Motor neuron (in vitro differentiated cells): Measurements from ENCODE around the gene MELK. TPM values are rescaled to one million over a fixed set of nuclear protein-coding genes. Genes with fewer than 3 reads are reported as not detected.
A peak's percentile ranks its signal among the peaks of the same experiment; 100 is the strongest.

Source experiments
- ATAC-seq, 8 experiments: fragments of 200-7000 bp; cut with Tn5 transposase; replicated peaks in 6 of 8; 2 replicates each; pipeline ENCODE4 v1.8.0; 2021; ENCODE audit warnings: mild to moderate bottlenecking in 8 of 8, moderate library complexity in 8 of 8
- H3K27ac ChIP-seq, 2 donors: fragments of 250-450 bp; sonication (Bioruptor Pico); 2 replicates each; pipeline ENCODE4 v1.9.0; 2021; ENCODE audit warnings: antibody characterized with exemption in 2 of 2, mild to moderate bottlenecking in 2 of 2, moderate library complexity in 1 of 2
- H3K4me1 ChIP-seq, 2 donors: fragments of 250-450 bp; sonication (Bioruptor Pico); replicated peaks in 1 of 2; 2 replicates each; pipeline ENCODE4 v1.6.1; 2021; ENCODE audit warnings: antibody characterized with exemption in 2 of 2, mild to moderate bottlenecking in 2 of 2, moderate library complexity in 1 of 2
- H3K4me3 ChIP-seq, 5 donors: fragments of 250-450 bp; sonication (Bioruptor Pico); 2 replicates each; pipeline ENCODE4 v1.9.0; 2021; ENCODE audit warnings: antibody characterized with exemption in 5 of 5, mild to moderate bottlenecking in 5 of 5, moderate library complexity in 4 of 5
- WGBS, 10 experiments: fragments of 450-650 bp; shearing (Covaris generic); methylation state at CpG; one replicate each; pipeline ENCODE4 v1.0.0; 2022; 5-methylcytosine and 5-hydroxymethylcytosine counted together
- in situ Hi-C, 9 experiments: fragments of 400-800 bp; cut with MboI; loops; one replicate each; pipeline ENCODE4 v1.15.0; 2021; ENCODE audit warnings: low sequenced_read_pairs in 9 of 9, low pct_unique_long_range_greater_than_20kb in 2 of 9; ENCODE audit not compliant: unreplicated experiment in 9 of 9
- total RNA-seq, 8 experiments: library from RNA; unstranded; fragments of 300-600 nt; gene quantifications; 2 replicates each; pipeline versions ENCODE4 v1.2.3 to v1.2.4, GENCODE V29; 2022

The MELK gene
- total RNA-seq, 8 experiments from 2014 or later, result 0.25 to 23.5 (median 1.6) TPM

- ATAC-seq, result no peak
- Histone ChIP-seq H3K27ac (no peak overlapping the region), H3K4me3 (no peak overlapping the region), H3K4me1 (no peaks in the 10 kb centered on the region)
- 0 to 100% (median 100%) methylated on average over 1 of the region's 1 CpG; no CpG with 5 or more reads in 3 of the 10 experiments for WGBS, 10 experiments
- in situ Hi-C loops, result no loop called here
Measured at GRCh38 chr9:36590231-36590630, 17.5 kb downstream of the MELK start.

- no peak overlapping the region for H3K4me3 ChIP-seq
- peak in 3 of 8 experiments; percentile 23 to 75 (median 62) for ATAC-seq
- WGBS, 10 experiments, result 58 to 100% (median 91%) methylated on average over 1 to 4 of the region's 4 CpGs; no CpG with 5 or more reads in 1 of the 10 experiments
- H3K27ac ChIP-seq, result no peak overlapping the region
- in situ Hi-C loops, result no loop called here
- no peaks in the 10 kb centered on the region for H3K4me1 ChIP-seq
Measured at GRCh38 chr9:36592801-36593583, 20.3 kb downstream of the MELK start.

- ATAC-seq, result no peak
- Histone ChIP-seq H3K4me3 (no peak overlapping the region), H3K27ac (no peak overlapping the region), H3K4me1 (no peaks in the 10 kb centered on the region)
- in situ Hi-C loops, result no loop called here
- WGBS, 10 experiments, result 57 to 100% (median 92%) methylated on average over 1 to 3 of the region's 3 CpGs; no CpG with 5 or more reads in 1 of the 10 experiments
Measured at GRCh38 chr9:36594213-36594612, 21.5 kb downstream of the MELK start.

- Histone ChIP-seq H3K27ac (no peak overlapping the region), H3K4me1 (no peaks in the 10 kb centered on the region), H3K4me3 (no peak overlapping the region)
- in situ Hi-C loops, result no loop called here
- 38 to 100% (median 88%) methylated on average over 1 to 2 of the region's 2 CpGs; no CpG with 5 or more reads in 1 of the 10 experiments for WGBS, 10 experiments
- ATAC-seq, result peak in 4 of 8 experiments; percentile 30 to 92 (median 92)
Measured at GRCh38 chr9:36597412-36598178, 24.9 kb downstream of the MELK start.

- WGBS, 10 experiments, result 60 to 100% (median 88%) methylated on average over 1 of the region's 1 CpG; no CpG with 5 or more reads in 7 of the 10 experiments
- ATAC-seq, result peak in 4 of 8 experiments; percentile 18 to 57 (median 26)
- Histone ChIP-seq H3K27ac (no peak overlapping the region), H3K4me3 (no peak overlapping the region), H3K4me1 (no peaks in the 10 kb centered on the region)
- in situ Hi-C loops, result no loop called here
Measured at GRCh38 chr9:36598273-36598672, 25.6 kb downstream of the MELK start.

GRCh38 chr9:36603006-36603405, 30.3 kb downstream of the MELK start:
- no peak overlapping the region for H3K27ac ChIP-seq
- H3K4me3 ChIP-seq, result no peak overlapping the region
- in situ Hi-C loops, result no loop called here
- peak in 2 of 8 experiments; percentile 81 to 83 for ATAC-seq
- H3K4me1 ChIP-seq, result no peaks in the 10 kb centered on the region
- 23 to 100% (median 91%) methylated on average over 2 to 3 of the region's 3 CpGs for WGBS, 10 experiments

GRCh38 chr9:36609306-36609705, 36.6 kb downstream of the MELK start:
- in situ Hi-C loops, result no loop called here
- H3K27ac ChIP-seq, result no peak overlapping the region
- no peaks in the 10 kb centered on the region for H3K4me1 ChIP-seq
- no peak for ATAC-seq
- WGBS, 10 experiments, result 0 to 100% (median 100%) methylated on average over 1 to 2 of the region's 2 CpGs; no CpG with 5 or more reads in 3 of the 10 experiments
- no peak overlapping the region for H3K4me3 ChIP-seq

DNA sequence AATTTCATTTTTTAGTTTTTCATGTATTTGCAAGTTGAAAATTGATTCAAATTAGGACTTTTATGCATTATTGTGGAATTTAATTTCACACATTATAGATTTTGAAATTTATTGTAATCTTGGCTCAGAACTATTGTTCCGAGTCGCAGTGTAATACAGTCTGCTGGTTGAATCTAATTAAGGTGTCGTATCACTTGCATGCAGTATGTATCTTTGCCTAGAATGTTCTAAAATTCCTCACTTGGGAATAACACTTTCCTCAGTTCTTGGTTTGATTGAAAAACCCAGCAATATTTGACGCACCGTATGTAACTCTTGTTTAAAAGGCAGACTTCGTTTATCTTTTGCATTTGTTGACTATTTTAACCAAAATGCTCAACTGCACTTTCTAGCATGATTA, 49.4 kb downstream of the MELK start:
- Histone ChIP-seq H3K27ac (no peak overlapping the region), H3K4me3 (no peak overlapping the region), H3K4me1 (no peaks in the 10 kb centered on the region)
- ATAC-seq, result no peak
- WGBS, 10 experiments, result 79 to 100% (median 94%) methylated on average over 2 to 6 of the region's 6 CpGs
- in situ Hi-C loops, result no loop called here

GRCh38 chr9:36623280-36623679, 50.6 kb downstream of the MELK start:
- H3K27ac ChIP-seq, result no peak overlapping the region
- H3K4me1 ChIP-seq, result no peaks in the 10 kb centered on the region
- WGBS, 10 experiments, result 70 to 100% (median 97%) methylated on average over 1 to 3 of the region's 3 CpGs; no CpG with 5 or more reads in 4 of the 10 experiments
- no peak overlapping the region for H3K4me3 ChIP-seq
- ATAC-seq, result peak in 1 of 8 experiments; percentile 30
- in situ Hi-C loops, result no loop called here

DNA sequence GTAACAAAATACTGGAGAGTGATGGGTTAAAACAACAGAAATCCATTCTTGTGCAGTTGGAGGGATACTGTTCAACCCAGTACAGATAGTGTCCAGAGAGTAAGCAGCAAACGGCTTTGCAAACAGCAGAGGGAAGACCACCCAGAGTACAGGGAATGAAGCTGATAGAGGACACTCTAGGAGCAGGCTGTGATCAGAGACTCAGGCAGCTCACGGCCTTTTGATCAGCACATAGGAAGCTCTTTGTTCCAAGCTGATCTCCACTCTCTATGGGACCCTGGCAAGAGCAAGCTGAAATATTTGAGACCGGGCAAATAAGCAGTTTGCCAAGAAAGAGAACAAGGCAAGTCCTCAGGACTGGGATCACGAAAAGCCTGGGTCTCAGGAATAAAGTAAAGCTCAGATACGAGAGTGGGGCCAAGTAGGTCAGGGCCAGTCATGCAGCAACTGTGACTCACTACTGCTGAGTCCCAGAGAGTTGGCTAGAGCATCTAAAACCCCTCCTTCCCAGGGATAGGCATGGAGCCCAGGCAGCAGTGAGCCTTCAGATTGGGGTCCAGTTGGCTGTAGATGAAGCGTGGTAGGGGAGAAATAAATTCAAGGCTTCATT, 52.4 kb downstream of the MELK start:
- ATAC-seq, result peak in 2 of 8 experiments; percentile 81 to 98
- Histone ChIP-seq H3K27ac (no peak overlapping the region), H3K4me3 (no peak overlapping the region), H3K4me1 (no peaks in the 10 kb centered on the region)
- 5 to 98% (median 82%) methylated on average over 2 to 6 of the region's 6 CpGs; no CpG with 5 or more reads in 3 of the 10 experiments for WGBS, 10 experiments
- in situ Hi-C loops, result loop anchor here in 1 of 9 experiments (25.0 kb wide), 1 partner anchor 362 kb away; no protein-coding TSS in a partner anchor

DNA sequence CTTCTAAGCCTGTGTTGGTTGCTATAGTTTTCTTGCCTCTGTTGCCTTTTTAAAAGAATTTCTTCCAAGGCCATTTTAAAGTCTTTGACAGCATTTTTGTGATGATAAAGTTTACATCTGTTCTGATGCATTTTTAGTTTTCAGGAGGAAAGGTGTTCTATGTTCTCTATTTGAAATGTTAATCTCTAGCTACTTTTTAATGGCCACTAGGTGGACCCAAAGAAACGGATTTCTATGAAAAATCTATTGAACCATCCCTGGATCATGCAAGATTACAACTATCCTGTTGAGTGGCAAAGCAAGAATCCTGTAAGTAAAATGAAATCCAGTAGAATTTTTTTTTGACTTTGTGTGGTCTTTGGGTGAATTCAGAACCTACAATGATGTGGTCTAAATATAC, 60.2 kb downstream of the MELK start:
- ATAC-seq, result peak in 5 of 8 experiments; percentile 39 to 67 (median 54)
- Histone ChIP-seq H3K4me1 (no peaks in the 10 kb centered on the region), H3K27ac (no peak overlapping the region), H3K4me3 (no peak overlapping the region)
- WGBS, 10 experiments, result 0 to 78% (median 52%) methylated on average over 1 of the region's 1 CpG; no CpG with 5 or more reads in 4 of the 10 experiments
- in situ Hi-C loops, result loop anchor here in 1 of 9 experiments (10.0 to 25.0 kb wide), 2 partner anchors 92 to 354 kb away; no protein-coding TSS in a partner anchor

DNA sequence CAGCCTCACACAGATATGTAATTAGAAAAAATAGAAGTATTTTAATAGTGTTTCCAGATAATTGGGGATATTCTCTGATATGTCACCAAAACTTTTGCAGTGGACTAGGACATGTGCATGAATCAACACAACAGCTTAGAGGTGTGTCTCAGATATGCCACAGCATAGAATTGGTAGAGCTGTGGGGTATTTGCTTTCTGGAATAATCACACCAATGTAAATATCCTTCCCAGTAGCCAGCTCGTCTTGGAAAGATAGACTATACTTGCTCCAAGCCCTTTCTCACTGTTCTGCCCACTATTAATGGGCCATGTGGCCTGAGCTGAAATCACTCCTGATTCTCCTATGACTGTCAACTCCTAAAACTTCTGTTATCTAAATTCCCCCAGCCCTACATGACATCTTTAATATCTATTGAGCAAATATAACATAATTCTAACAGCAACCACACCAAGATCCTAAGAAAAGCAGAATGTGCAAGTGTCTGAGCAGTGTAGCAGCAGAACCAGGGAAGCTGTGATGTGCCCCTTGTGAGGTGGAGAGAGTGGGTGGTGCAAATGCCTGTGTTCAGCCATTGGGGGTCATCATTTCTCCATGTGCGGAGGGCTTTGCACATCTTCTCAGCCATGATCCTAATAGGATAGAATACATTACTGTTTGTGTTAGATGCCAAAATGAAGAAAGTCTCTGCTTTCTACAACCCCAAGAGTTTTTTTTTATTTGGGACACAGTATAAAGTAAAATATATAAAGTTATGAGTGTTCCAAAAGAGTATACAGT, 65.0 kb downstream of the MELK start:
- WGBS, 10 experiments, result 54 to 100% (median 83%) methylated on average over 1 to 2 of the region's 2 CpGs; no CpG with 5 or more reads in 4 of the 10 experiments
- no peaks in the 10 kb centered on the region for H3K4me1 ChIP-seq
- H3K27ac ChIP-seq, result no peak overlapping the region
- in situ Hi-C loops, result loop anchor here in 1 of 9 experiments (10.0 to 25.0 kb wide), 2 partner anchors 87 to 350 kb away; no protein-coding TSS in a partner anchor
- ATAC-seq, result peak in 6 of 8 experiments; percentile 41 to 91 (median 74)
- no peak overlapping the region for H3K4me3 ChIP-seq
